Hepatocyte (in vitro differentiated cells): ENCODE measurements around the gene PDHX. TPM values are rescaled to one million over a fixed set of nuclear protein-coding genes. Genes with fewer than 3 reads are reported as not detected.
"Not testable (repeated sequence)": the region's sequence is repeated elsewhere in the genome, so short reads cannot be mapped to it uniquely, and the experiment has no call there.

Source experiments
- DNase-seq: peaks from one replicate; pipeline ENCODE4 v3.0.0-alpha.2; 2016; ENCODE audit warnings: low spot score
- H2AFZ ChIP-seq: fragments of 200-600 bp; sonication (generic); 2 replicates; pipeline ENCODE4 v1.6.0; 2016; ENCODE audit warnings: antibody characterized with exemption, mild to moderate bottlenecking
- H3K27ac ChIP-seq: fragments of 200-600 bp; sonication (generic); 2 replicates; pipeline ENCODE4 v1.5.1; 2016; ENCODE audit warnings: mild to moderate bottlenecking
- H3K27me3 ChIP-seq: fragments of 200-600 bp; sonication (generic); 2 replicates; pipeline ENCODE4 v1.6.1; 2016
- H3K36me3 ChIP-seq: fragments of 200-600 bp; sonication (generic); replicated peaks from 2 replicates; pipeline ENCODE4 v1.5.1; 2016; ENCODE audit warnings: low read depth; ENCODE audit not compliant: insufficient read depth
- H3K4me1 ChIP-seq: fragments of 200-600 bp; sonication (generic); 2 replicates; pipeline ENCODE4 v1.5.1; 2016; ENCODE audit warnings: mild to moderate bottlenecking, moderate library complexity; ENCODE audit not compliant: insufficient read depth
- H3K4me2 ChIP-seq: fragments of 200-600 bp; sonication (generic); 2 replicates; pipeline ENCODE4 v1.6.0; 2016
- H3K4me3 ChIP-seq: fragments of 200-600 bp; sonication (generic); 2 replicates; pipeline ENCODE4 v1.5.1; 2016; ENCODE audit warnings: mild to moderate bottlenecking
- H3K79me2 ChIP-seq: fragments of 200-600 bp; sonication (generic); 2 replicates; pipeline ENCODE4 v1.6.0; 2017; ENCODE audit warnings: mild to moderate bottlenecking
- H3K9me2 ChIP-seq: fragments of 200-600 bp; sonication (generic); replicated peaks from 2 replicates; pipeline ENCODE4 v1.6.0; 2017; ENCODE audit warnings: mild to moderate bottlenecking; ENCODE audit not compliant: insufficient read depth
- H3K9me3 ChIP-seq: fragments of 200-600 bp; sonication (generic); 2 replicates; pipeline ENCODE4 v1.5.1; 2016; ENCODE audit warnings: low read depth, mild to moderate bottlenecking
- H4K20me1 ChIP-seq: fragments of 200-600 bp; sonication (generic); 2 replicates; pipeline ENCODE4 v1.6.0; 2016; ENCODE audit warnings: mild to moderate bottlenecking; ENCODE audit not compliant: insufficient read depth, poor library complexity, severe bottlenecking
- CTCF ChIP-seq: fragments of 200-600 bp; sonication (generic); IDR thresholded peaks from 2 replicates; pipeline ENCODE4 v1.5.1; 2016; ENCODE audit warnings: antibody characterized with exemption, mild to moderate bottlenecking; ENCODE audit not compliant: poor library complexity
- EZH2 ChIP-seq: fragments of 200-600 bp; sonication (generic); IDR thresholded peaks from 2 replicates; pipeline ENCODE4 v1.6.1; 2016; ENCODE audit warnings: antibody characterized with exemption, mild to moderate bottlenecking, borderline replicate concordance
- EZH2phosphoT487 ChIP-seq: fragments of 200-600 bp; sonication (generic); IDR thresholded peaks from one replicate; pipeline ENCODE4 v1.6.1; 2018; ENCODE audit warnings: antibody characterized with exemption, mild to moderate bottlenecking, low read depth, moderate library complexity; ENCODE audit not compliant: unreplicated experiment, severe bottlenecking
- whole genome bisulfite sequencing: methylation state at CpG from one replicate; pipeline ENCODE4 v1.1.6; 2016; ENCODE audit warnings: low lambda C conversion rate; ENCODE audit errors: missing lambda C conversion rate; 5-methylcytosine and 5-hydroxymethylcytosine counted together
- polyA plus RNA-seq: library from polyadenylated mRNA; unstranded; fragments of >200 nt; fragmentation: Nextera tagmentation; extraction: Ambion mirVana; gene quantifications from 2 replicates; pipeline ENCODE4 v1.2.1, GENCODE V29; 2016
- total RNA-seq: library from RNA; depleted of rRNA; stranded (reverse); fragments of >200 nt; gene quantifications from 2 replicates; pipeline ENCODE4 v1.2.3, GENCODE V29; 2014

The PDHX gene
- total and polyA plus RNA-seq, 2 experiments from 2014 or later = 44.8 to 46.8 TPM

DNA sequence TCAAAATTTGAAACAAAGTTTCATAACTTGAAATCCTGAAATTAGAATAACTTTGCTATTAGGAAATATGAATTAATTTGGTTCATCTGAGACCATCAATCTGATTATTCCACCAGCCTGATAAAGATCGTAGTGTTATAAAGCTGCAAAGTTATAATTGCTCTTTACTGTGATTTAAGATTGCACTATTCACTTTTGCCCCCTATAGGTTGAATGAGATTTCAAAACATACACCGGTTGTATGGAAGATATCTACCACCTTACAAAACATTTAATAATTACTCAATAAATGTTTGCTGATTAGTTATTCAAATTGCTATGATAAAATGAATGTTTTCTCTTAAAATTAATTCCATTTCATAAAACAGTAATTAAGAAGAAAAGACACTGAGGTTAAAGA, 26.3 kb upstream of the PDHX start:
- TF ChIP-seq EZH2 = no peak
- no peak for TF ChIP-seq EZH2phosphoT487
- TF ChIP-seq CTCF = peak; percentile 39
- H2AFZ ChIP-seq = no peak overlapping the region
- no peaks in the 10 kb centered on the region for H3K36me3 ChIP-seq
- H4K20me1 ChIP-seq = no peaks in the 10 kb centered on the region
- no peaks in the 10 kb centered on the region for H3K27me3 ChIP-seq
- no peak overlapping the region for H3K27ac ChIP-seq
- H3K9me3 ChIP-seq = no peaks in the 10 kb centered on the region
- 58% methylated on average over 2 of the region's 2 CpGs for WGBS
- H3K9me2 ChIP-seq = no peaks in the 10 kb centered on the region
- H3K4me1 ChIP-seq = peaks cover 4% of the 10 kb centered on the region
- H3K4me2 ChIP-seq = no peak overlapping the region
- H3K79me2 ChIP-seq = no peaks in the 10 kb centered on the region
- no peak overlapping the region for H3K4me3 ChIP-seq
- no peak for DNase-seq

DNA sequence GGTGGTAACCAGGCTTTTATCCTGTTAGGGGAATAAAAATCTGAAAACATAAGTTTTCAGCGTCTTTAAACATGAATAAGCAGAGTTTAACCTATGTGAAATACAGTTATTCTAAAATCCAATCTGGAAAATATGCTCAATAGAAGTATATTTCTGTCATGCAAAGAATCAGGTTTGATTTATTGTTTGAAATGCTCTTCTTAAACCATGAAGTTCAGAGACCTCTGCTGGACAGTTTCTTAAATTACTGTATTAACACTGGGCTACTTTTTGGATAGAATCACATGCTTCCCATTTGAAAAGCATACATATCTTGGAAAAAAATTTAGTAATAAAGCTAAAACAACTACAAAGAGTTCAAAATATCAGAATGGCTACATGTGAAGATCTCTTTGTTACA, 25.6 kb upstream of the PDHX start:
- TF ChIP-seq CTCF (peak; percentile 61), EZH2phosphoT487 (no peak)
- peaks cover 4% of the 10 kb centered on the region for H3K4me1 ChIP-seq
- no peak overlapping the region for H2AFZ ChIP-seq
- H3K27ac ChIP-seq = no peak overlapping the region
- H3K27me3 ChIP-seq = no peaks in the 10 kb centered on the region
- H4K20me1 ChIP-seq = no peaks in the 10 kb centered on the region
- no peaks in the 10 kb centered on the region for H3K79me2 ChIP-seq
- 87% methylated on average over 1 of the region's 1 CpG for WGBS
- no peak overlapping the region for H3K4me3 ChIP-seq
- peak; percentile 68 for DNase-seq
- H3K4me2 ChIP-seq = no peak overlapping the region
- H3K9me3 ChIP-seq = no peaks in the 10 kb centered on the region
- no peaks in the 10 kb centered on the region for H3K9me2 ChIP-seq
- no peaks in the 10 kb centered on the region for H3K36me3 ChIP-seq

- H3K9me3 ChIP-seq = no peaks in the 10 kb centered on the region
- H3K4me2 ChIP-seq = no peak overlapping the region
- H3K27ac ChIP-seq = no peak overlapping the region
- no peaks in the 10 kb centered on the region for H4K20me1 ChIP-seq
- no peak overlapping the region for H3K4me3 ChIP-seq
- no peaks in the 10 kb centered on the region for H3K9me2 ChIP-seq
- DNase-seq = no peak
- H2AFZ ChIP-seq = no peak overlapping the region
- TF ChIP-seq EZH2 (no peak), CTCF (no peak), EZH2phosphoT487 (no peak)
- no peaks in the 10 kb centered on the region for H3K36me3 ChIP-seq
- WGBS = 94% methylated on average over 3 of the region's 3 CpGs
- H3K4me1 ChIP-seq = peaks cover 4% of the 10 kb centered on the region
- no peaks in the 10 kb centered on the region for H3K27me3 ChIP-seq
- no peaks in the 10 kb centered on the region for H3K79me2 ChIP-seq
Observed at GRCh38 chr11:34891611-34892010, 24.8 kb upstream of the PDHX start.

DNA sequence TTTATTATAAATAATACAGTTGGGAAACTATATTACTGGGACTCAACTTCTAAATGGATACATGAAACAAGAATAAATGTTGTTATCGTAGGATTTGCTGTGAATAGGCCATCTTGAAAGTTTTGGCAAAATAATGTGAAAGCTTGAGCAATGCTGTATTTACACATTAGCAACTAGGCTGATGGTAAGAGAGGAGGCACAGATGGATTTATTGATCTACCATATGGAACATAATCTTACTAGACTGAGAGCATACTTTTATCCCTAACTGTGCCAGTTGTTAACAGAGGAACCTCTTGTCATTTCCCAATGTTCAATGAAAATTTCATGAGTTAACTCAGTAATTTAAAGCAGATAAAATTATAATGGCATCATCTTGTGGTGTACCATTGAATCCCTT, 23.0 kb upstream of the PDHX start:
- Histone ChIP-seq H3K4me2 (no peak overlapping the region), H3K27me3 (no peaks in the 10 kb centered on the region), H3K79me2 (no peaks in the 10 kb centered on the region), H3K36me3 (no peaks in the 10 kb centered on the region), H3K9me3 (no peaks in the 10 kb centered on the region), H3K4me3 (no peak overlapping the region), H2AFZ (no peak overlapping the region), H3K27ac (no peak overlapping the region), H4K20me1 (no peaks in the 10 kb centered on the region), H3K4me1 (no peaks in the 10 kb centered on the region), H3K9me2 (no peaks in the 10 kb centered on the region)
- DNase-seq = no peak
- 95% methylated on average over 1 of the region's 1 CpG for WGBS
- TF ChIP-seq EZH2phosphoT487 = no peak
- TF ChIP-seq EZH2 = no peak
- TF ChIP-seq CTCF = no peak

DNA sequence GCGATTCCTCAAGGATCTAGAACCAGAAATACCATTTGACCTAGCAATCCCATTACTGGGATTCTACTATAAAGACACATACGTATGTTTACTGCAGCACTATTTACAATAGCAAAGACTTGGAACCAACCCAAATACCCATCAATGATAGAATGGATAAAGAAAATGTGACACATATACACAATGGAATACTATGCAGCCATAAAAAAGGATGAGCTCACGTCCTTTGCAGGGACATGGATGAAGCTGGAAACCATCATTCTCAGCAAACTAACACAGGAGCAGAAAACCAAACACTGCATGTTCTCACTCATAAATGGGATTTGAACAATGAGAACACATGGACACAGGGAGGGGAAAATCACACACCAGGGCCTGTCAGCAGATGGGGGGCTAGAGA, 20.2 kb upstream of the PDHX start:
- H4K20me1 ChIP-seq, H3K4me1 ChIP-seq, H2AFZ ChIP-seq, H3K27me3 ChIP-seq, H3K4me3 ChIP-seq, H3K9me2 ChIP-seq, H3K27ac ChIP-seq, DNase-seq, H3K36me3 ChIP-seq, H3K4me2 ChIP-seq, H3K79me2 ChIP-seq: not testable (repeated sequence)
- H3K9me3 ChIP-seq = peaks cover 20% of the 10 kb centered on the region
- 98% methylated on average over 3 of the region's 3 CpGs for WGBS
